ENCODE measurements around the gene AMOT. TPM values are rescaled to one million over a fixed set of nuclear protein-coding genes. Genes with fewer than 3 reads are reported as not detected.

AMOT gene
- total and polyA plus RNA-seq, 10 of the 15 experiments (the other 5 are each of a cell fraction or from before 2014, with no cell fraction given) = 0.92 to 14.5 (median 2.9) TPM

DNA sequence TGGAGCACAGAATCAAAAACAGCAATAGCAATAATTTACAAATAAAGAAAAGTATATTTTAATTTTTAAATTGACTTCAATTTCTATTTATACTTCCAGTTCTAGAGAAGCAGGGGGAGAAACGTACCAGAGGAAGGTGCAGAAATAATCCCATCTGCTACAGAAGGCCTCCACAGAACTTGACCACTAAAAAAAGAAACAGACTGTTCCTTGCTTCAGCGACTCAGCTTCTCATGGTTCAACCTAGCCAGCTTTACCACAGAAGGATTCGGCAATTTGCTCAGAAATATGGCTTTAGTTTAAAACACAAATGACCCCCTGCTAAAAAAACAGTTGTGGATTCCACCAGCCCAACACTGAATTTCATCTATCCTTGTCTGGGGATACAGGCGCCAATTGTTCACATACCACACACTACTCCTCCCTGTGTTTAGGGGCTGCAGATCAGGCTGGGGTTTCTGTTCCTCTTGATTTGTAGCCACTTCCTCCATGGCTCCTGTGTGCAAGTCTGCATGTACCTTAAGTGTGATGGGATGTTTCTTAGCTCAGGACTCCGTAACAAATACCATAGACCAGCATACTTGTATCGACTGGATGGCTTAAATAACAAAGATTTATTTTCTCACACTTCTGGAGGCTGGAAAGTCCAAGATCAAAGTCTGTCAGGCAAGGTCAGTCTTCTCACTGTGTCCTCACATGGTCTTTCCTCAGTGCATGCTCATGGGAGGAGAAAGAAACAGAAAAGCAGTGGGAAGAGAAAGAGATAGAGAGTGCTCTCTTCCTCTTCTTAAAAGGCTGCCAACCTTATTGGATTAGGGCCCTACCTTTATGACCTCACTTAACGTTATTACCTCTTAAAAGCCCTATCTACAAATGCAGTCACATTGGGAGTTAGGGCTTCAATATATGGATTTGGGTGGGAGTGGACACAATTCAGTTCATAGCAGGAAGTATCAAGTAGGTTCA is 79.1 kb downstream of the AMOT start (continued):
- TF ChIP-seq NR2C2 (IDR thresholded peaks at IDR 0.05; ENCODE audit: borderline replicate concordance, control insufficient read depth, insufficient read length, low read depth) = no peak
- TF ChIP-seq SPI1 (IDR thresholded peaks at IDR 0.05; ENCODE audit: borderline replicate concordance, insufficient read depth, low read depth, low read length) = peak; percentile 98
- no peak for TF ChIP-seq ATF7 (IDR thresholded peaks at IDR 0.05; ENCODE audit: low read depth)
- no peak for TF ChIP-seq CREB1 (IDR thresholded peaks at IDR 0.05; ENCODE audit: low read depth)
- TF ChIP-seq BACH1 (IDR thresholded peaks at IDR 0.05; ENCODE audit: borderline replicate concordance) = no peak
- TF ChIP-seq, protein P1, sequence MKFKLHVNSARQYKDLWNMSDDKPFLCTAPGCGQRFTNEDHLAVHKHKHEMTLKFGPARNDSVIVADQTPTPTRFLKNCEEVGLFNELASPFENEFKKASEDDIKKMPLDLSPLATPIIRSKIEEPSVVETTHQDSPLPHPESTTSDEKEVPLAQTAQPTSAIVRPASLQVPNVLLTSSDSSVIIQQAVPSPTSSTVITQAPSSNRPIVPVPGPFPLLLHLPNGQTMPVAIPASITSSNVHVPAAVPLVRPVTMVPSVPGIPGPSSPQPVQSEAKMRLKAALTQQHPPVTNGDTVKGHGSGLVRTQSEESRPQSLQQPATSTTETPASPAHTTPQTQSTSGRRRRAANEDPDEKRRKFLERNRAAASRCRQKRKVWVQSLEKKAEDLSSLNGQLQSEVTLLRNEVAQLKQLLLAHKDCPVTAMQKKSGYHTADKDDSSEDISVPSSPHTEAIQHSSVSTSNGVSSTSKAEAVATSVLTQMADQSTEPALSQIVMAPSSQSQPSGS (IDR thresholded peaks at IDR 0.05; ENCODE audit: low read length) = no peak
- TF ChIP-seq, protein P2, sequence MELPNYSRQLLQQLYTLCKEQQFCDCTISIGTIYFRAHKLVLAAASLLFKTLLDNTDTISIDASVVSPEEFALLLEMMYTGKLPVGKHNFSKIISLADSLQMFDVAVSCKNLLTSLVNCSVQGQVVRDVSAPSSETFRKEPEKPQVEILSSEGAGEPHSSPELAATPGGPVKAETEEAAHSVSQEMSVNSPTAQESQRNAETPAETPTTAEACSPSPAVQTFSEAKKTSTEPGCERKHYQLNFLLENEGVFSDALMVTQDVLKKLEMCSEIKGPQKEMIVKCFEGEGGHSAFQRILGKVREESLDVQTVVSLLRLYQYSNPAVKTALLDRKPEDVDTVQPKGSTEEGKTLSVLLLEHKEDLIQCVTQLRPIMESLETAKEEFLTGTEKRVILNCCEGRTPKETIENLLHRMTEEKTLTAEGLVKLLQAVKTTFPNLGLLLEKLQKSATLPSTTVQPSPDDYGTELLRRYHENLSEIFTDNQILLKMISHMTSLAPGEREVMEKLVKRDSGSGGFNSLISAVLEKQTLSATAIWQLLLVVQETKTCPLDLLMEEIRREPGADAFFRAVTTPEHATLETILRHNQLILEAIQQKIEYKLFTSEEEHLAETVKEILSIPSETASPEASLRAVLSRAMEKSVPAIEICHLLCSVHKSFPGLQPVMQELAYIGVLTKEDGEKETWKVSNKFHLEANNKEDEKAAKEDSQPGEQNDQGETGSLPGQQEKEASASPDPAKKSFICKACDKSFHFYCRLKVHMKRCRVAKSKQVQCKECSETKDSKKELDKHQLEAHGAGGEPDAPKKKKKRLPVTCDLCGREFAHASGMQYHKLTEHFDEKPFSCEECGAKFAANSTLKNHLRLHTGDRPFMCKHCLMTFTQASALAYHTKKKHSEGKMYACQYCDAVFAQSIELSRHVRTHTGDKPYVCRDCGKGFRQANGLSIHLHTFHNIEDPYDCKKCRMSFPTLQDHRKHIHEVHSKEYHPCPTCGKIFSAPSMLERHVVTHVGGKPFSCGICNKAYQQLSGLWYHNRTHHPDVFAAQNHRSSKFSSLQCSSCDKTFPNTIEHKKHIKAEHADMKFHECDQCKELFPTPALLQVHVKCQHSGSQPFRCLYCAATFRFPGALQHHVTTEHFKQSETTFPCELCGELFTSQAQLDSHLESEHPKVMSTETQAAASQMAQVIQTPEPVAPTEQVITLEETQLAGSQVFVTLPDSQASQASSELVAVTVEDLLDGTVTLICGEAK (IDR thresholded peaks at IDR 0.05; ENCODE audit: borderline replicate concordance) = no peak
- TF ChIP-seq, protein P3, sequence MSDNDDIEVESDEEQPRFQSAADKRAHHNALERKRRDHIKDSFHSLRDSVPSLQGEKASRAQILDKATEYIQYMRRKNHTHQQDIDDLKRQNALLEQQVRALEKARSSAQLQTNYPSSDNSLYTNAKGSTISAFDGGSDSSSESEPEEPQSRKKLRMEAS (IDR thresholded peaks at IDR 0.05; ENCODE audit: low read depth, low read length) = no peak
- TF ChIP-seq EED (IDR thresholded peaks at IDR 0.05; ENCODE audit: low read depth) = peak; percentile 58; the same call in 1 of the 2 replicates
- no peak for TF ChIP-seq ZNF384 (IDR thresholded peaks at IDR 0.05; ENCODE audit: borderline replicate concordance, low read depth, low read length)
- no peak for TF ChIP-seq CHD2 (IDR thresholded peaks at IDR 0.05; ENCODE audit: borderline replicate concordance, low read depth, low read length)
- TF ChIP-seq, protein P4, sequence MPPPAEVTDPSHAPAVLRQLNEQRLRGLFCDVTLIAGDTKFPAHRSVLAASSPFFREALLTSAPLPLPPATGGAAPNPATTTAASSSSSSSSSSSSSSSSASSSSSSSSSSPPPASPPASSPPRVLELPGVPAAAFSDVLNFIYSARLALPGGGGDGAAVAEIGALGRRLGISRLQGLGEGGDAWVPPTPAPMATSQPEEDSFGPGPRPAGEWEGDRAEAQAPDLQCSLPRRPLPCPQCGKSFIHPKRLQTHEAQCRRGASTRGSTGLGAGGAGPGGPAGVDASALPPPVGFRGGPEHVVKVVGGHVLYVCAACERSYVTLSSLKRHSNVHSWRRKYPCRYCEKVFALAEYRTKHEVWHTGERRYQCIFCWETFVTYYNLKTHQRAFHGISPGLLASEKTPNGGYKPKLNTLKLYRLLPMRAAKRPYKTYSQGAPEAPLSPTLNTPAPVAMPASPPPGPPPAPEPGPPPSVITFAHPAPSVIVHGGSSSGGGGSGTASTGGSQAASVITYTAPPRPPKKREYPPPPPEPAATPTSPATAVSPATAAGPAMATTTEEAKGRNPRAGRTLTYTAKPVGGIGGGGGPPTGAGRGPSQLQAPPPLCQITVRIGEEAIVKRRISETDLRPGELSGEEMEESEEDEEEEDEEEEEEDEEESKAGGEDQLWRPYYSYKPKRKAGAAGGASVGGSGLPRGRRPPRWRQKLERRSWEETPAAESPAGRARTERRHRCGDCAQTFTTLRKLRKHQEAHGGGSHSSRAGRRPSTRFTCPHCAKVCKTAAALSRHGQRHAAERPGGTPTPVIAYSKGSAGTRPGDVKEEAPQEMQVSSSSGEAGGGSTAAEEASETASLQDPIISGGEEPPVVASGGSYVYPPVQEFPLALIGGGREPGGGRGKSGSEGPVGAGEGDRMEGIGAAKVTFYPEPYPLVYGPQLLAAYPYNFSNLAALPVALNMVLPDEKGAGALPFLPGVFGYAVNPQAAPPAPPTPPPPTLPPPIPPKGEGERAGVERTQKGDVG (CRISPR knock-in tag; IDR thresholded peaks at IDR 0.05) = no peak
- no peak for TF ChIP-seq TBL1XR1 (IDR thresholded peaks at IDR 0.05; ENCODE audit: low read depth, low read length)
- TF ChIP-seq IRF4 (IDR thresholded peaks at IDR 0.05; ENCODE audit: low read depth, low read length) = peak; percentile 49; the same call in 1 of the 2 replicates
- no peak for TF ChIP-seq NR2F1 (conservative IDR thresholded peaks at IDR 0.05)
